Lower leg skin (tissue), 3 donors: ENCODE results near the gene LRRC14B.
"Not testable (repeated sequence)": the region's sequence is repeated elsewhere in the genome, so short reads cannot be mapped to it uniquely, and the experiment has no call there.

ENCODE experiments used
- POLR2A ChIP-seq, 2 donors: fragments of 450-650 bp; IDR thresholded peaks; one replicate each; pipeline ENCODE4 v1.6.1; 2016 to 2017; ENCODE audit warnings: antibody characterized with exemption in 2 of 2, mild to moderate bottlenecking in 1 of 2, moderate library complexity in 1 of 2
- TF ChIP-seq, protein P1 (sequence below), 3 donors: fragments of 450-650 bp; IDR thresholded peaks; one replicate each; pipeline ENCODE4 v1.5.1; 2016; ENCODE audit warnings: antibody characterized with exemption in 3 of 3, mild to moderate bottlenecking in 3 of 3, moderate library complexity in 2 of 3

DNA sequence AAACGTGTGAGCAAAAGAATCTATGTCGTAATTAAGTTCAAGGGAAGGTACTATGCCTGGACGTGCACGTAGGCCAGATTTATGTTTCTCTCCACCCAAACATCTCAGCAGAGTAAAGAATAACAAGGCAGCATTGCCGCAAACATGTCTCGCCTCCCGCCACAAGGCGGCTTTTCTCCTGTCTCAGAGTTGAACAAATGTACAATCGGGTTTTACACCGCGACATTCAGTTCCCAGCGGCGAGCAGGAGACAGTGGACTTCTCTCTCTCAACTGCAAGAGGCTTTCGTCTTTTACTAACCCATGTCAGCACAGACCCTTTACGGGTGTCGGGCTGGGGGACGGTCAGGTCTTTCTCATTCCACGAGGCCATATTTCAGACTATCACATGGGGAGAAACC lies 5.7 kb downstream of the LRRC14B start:
- TF ChIP-seq, protein P1, sequence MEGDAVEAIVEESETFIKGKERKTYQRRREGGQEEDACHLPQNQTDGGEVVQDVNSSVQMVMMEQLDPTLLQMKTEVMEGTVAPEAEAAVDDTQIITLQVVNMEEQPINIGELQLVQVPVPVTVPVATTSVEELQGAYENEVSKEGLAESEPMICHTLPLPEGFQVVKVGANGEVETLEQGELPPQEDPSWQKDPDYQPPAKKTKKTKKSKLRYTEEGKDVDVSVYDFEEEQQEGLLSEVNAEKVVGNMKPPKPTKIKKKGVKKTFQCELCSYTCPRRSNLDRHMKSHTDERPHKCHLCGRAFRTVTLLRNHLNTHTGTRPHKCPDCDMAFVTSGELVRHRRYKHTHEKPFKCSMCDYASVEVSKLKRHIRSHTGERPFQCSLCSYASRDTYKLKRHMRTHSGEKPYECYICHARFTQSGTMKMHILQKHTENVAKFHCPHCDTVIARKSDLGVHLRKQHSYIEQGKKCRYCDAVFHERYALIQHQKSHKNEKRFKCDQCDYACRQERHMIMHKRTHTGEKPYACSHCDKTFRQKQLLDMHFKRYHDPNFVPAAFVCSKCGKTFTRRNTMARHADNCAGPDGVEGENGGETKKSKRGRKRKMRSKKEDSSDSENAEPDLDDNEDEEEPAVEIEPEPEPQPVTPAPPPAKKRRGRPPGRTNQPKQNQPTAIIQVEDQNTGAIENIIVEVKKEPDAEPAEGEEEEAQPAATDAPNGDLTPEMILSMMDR (IDR thresholded peaks at IDR 0.05): not testable (repeated sequence)
- not testable (repeated sequence) for TF ChIP-seq POLR2A (IDR thresholded peaks at IDR 0.05)
